Pons (tissue), 1 donor: ENCODE data around the gene PWWP2B.
"Not testable (repeated sequence)": the region's sequence is repeated elsewhere in the genome, so short reads cannot be mapped to it uniquely, and the experiment has no call there.

Experiments used
- DNase-seq: peaks from one replicate; pipeline ENCODE4 v3.0.0-alpha.2; 2016; ENCODE audit warnings: low spot score

The PWWP2B gene

GRCh38 chr10:132382231-132382922 is 14.6 kb upstream of the PWWP2B start:
- no peak for DNase-seq

DNA sequence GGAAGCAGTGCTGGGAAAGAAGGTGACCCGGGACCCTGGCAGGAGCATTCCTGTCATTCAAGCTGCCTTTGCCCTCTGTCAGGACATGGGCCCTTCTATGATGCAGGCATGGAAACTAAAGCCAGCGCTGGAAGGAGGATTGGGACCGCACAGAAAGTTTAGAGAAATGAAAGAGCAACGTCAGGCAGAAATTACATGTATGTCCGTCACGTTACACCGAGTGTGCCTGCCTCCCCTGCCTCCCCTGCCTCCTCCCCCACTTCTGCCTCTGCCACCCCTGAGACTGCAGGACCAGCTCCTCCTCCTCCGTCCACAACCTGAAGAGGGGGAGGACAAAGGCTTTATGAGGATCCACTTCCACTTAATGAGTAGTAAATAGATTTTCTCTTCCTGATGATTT is 13.9 kb upstream of the PWWP2B start:
- no peak for DNase-seq

GRCh38 chr10:132383751-132384196 is 13.2 kb upstream of the PWWP2B start:
- no peak for DNase-seq

DNA sequence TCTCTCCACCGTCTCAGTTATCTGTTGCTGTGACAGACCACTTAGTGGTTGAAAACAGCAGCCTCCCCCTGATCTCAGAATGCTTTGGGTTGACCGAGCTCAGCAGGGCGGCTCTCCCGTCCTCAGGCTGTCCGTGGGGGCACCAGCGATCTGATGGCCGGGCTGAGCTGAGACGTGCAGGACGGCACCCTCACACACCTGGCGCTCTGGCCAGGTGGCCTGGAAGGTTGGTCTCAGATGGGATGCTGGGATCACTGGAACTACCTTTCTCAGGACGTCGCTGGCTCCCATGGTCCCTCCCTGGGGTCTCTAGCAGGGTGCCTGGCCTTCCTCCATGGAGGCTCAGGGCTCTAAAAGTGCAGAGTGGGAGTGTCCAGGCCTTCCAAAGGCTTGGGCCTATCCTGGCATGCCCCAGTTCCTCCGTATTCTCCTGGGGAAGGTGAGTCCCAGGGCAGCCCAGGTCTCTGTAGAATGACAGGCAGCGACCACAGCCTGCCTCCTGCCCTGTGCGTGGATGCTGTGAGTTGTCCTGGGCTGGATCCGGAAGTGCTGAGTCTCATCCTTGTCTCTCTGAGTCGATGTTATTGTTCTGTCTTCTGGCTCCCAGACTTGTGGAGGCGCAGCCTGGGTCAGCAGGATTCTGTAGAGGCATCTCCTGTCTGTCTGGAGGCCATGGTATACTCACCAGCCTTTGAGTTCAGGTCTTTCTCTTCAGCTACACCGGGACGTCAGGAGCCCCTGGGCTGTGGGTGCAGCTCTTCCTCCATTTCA is 12.2 kb upstream of the PWWP2B start:
- DNase-seq = no peak

GRCh38 chr10:132385389-132385667 is 11.7 kb upstream of the PWWP2B start:
- DNase-seq = no peak

DNA sequence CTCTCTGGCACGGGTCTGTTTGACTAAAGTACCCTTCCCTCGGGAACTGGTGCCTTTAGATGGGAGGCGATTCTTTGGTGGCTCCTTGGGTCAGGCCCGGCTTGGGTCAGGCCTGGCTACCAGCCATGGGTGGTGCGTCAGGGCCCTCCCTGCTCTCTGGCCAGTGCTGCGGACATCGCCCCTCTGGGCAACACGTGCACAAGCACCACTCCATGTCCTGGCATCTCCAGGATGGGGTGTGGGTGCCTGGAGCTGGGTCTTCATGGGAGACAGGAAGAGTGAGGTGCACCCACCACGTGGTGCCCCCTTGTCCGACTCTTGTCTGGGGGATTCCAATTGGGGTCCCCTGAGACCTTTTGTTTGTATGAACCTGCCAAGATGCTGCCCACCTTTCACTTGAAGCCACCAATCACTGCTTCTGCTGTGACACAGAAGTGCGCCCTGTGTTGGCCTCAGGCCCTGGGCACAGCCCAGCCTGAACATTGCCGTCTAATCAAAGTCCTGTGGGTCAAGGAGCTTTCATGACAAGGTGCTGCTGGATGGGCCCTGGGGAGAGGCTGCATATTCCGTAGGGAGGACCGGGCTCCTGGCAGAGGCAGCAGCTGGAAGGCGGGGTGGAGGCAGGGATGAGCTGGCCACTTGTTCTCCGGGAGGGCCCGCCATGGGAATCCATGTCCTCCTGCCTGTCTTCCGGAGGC is 11.1 kb upstream of the PWWP2B start:
- DNase-seq = no peak

- no peak for DNase-seq
These were observed 10.6 kb upstream of the PWWP2B start for GRCh38 chr10:132386419-132386831.

DNA sequence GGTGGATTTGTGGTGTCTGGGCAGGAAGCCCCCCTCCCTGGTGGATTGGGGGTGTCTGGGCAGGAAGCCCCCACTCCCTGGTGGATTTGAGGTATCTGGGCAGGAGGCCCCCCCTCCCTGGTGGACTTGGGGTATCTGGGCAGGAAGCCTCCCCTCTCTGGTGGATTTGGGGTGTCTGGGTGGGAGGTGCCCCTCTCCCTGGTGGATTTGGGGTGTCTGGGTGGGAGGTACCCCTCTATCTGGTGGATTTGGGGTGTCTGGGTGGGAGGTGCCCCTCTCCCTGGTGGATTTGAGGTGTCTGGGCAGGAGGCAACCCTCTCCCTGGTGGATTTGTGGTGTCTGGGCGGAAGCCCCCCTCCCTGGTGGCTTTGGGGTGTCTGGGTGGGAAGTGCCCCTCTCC is 10.1 kb upstream of the PWWP2B start:
- DNase-seq = not testable (repeated sequence)

DNA sequence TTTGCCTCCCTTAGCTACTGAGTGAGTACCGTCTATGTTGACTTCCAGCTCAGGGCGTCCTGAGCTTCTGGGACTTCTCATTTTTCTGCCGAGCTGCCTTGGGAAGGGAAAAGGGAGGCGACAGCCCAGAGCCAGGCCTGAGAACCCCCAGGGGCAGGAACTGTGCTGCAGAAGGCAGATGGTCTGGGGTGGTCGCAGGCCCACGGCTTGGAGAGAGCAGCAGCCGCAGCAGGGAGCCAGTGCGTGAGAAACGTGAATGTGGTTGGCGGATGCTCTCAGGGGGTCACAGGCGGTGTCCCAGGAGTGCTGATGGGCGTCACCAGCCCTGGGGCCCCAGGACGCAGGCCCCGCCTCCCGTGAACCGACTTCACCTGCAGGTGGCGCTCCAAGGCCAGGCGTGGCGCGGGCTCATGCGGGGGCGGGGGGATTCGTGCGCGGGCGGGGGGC is 9.2 kb upstream of the PWWP2B start:
- DNase-seq = no peak

DNA sequence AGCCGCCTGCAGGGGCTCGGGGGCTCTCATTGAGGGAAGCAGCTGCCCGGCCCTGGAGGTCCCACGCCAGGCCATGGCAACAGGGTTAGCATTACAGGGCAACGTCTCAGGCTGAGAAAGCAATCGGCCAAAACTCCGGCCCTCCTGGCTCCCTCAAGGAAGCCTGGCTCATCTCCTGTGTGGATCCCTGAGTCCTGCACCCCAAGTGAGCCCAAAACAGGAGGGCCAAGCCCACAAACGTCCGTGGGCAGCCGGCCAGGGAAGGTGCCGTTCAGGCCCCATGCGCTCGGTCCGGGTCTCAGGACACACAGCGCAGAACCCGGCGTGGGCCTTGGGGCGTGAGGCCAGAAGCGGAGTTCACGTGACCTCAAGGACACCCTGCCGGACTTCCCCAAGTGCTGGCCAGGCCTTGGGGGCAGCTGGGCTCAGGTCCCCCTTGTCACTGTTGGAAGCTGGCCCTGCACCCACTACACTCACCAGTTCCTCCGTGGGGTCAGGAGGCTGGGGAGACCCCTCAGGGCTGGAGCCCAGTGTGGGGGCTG is 8.0 kb upstream of the PWWP2B start:
- DNase-seq = no peak

DNA sequence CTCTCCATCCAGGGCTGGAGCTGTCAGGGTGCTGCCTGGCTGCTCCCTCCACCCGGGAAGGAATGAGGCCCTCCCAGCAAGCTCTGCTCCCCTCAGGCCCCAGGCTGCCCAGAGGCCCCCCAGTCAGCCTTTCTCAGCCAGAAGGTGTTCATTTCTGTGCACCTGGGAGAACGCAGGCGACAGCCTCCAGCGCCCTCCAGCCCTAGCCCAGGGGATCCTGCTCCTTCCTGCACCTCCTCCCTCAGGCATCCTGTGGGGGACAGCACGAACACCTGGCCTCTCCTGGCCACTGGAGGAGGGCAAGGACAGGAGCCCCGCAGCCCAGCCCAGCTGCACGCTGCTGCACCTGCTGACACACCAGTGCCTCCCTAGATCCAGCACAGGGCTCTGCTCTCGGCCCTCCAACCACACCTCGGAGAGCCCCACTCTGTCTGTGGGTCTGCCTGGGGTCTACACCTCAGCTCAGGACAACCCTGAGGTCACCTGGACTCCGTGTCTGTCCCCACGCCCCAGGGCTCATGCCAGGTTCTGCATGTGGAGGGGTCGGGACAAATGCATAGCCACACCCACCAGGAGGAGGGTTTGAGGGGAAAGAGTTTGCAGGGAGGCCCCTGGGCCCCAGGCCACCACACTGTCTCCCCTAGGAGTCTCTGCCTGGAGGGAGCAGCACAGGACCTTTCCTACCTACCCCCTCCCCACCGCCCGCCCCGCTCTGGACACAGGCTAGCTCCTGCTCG is 7.4 kb upstream of the PWWP2B start:
- no peak for DNase-seq

GRCh38 chr10:132390170-132390920 is 6.7 kb upstream of the PWWP2B start:
- no peak for DNase-seq

DNA sequence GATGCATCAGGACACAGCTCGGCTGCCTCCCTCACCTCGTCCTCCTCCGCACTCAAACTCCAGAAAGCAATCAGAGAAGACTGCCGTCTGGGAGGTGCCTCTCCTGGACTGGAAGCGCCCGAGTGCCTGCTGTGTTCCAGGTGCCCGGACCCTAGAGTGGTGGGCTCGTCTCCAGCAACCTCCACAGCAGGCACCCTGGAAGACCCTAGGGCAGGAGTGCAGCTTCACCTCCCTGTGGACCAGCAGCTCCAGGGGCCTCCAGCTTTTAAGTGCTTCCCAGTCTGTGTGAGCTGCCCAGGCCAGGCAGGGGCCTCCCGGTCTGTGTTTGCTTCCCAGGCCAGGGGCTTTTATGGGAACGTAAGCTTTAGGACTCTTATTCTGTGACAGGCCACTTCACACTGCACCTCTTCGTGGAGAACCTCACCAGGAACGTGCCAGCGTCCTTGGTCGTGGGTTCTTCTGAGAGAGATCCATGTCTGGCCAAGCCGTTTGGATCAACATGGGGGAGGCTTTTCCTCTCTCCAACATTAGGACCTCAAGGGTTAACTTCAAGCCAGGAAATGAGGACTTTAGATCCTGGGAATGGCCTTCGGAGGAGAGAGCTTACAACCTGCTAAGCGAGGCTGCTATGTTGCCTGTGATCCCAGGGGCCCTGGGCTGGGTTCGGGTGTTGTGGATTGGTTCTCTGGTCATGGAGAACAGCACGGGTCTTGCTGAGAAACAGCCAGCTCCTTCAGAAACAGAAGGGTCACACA is 5.9 kb upstream of the PWWP2B start:
- DNase-seq = no peak

DNA sequence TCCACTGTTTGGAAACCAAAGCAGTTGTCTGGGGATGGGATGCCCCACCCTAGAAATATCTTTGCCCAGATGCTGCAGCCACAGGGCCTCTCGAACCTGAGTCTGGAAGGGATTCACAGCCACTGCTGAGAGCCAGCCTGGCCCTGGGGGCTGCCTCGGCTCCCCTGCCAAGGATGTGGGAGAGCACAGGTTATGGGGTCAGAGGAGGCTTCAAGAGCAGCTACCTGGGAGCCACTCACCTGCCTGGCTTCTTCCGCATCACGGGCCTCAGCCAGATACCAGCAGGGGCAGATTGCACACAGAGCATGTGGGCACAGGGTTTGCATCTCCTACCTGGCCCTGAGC is 5.4 kb upstream of the PWWP2B start:
- no peak for DNase-seq

DNA sequence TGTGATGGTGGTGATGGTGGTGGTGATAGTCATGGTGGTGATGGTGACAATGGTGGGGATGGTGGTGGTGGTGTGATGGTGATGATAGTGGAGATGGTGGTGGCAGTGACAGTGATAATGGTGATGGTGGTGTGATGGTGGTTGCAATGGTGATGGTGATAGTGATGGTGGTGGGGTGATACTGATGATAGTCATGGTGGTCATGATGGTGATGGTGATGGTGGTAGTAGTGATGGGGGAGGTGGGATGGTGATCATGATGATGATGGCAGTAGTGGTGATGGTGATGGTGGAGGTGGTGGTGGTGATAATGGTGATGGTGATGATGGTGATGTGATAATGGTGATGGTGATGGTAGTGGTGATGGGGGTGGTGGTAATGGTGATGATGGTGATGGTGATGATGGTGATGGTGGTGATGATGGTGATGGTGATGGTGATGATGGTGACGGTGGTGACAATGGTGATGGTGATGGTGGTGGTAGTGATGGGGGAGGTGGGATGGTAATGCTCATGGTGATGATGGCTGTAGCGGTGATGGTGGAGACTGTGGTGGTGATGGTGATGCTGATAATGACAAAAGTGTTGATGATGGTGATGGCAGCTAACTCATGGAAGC is 4.7 kb upstream of the PWWP2B start:
- DNase-seq = no peak

GRCh38 chr10:132392811-132393694 is 3.9 kb upstream of the PWWP2B start:
- no peak for DNase-seq

- DNase-seq = no peak
These were observed 3.3 kb upstream of the PWWP2B start for GRCh38 chr10:132393695-132394181.

- DNase-seq = no peak
These were observed 2.7 kb upstream of the PWWP2B start for GRCh38 chr10:132394201-132394811.
